Measurements from ENCODE around the gene CHMP1A. TPM values are rescaled to one million over a fixed set of nuclear protein-coding genes. Genes with fewer than 3 reads are reported as not detected.
"Not testable (repeated sequence)": the region's sequence is repeated elsewhere in the genome, so short reads cannot be mapped to it uniquely, and the experiment has no call there.

The CHMP1A gene
- total and polyA plus RNA-seq, 2 experiments from 2014 or later: 97.2 to 111 TPM

DNA sequence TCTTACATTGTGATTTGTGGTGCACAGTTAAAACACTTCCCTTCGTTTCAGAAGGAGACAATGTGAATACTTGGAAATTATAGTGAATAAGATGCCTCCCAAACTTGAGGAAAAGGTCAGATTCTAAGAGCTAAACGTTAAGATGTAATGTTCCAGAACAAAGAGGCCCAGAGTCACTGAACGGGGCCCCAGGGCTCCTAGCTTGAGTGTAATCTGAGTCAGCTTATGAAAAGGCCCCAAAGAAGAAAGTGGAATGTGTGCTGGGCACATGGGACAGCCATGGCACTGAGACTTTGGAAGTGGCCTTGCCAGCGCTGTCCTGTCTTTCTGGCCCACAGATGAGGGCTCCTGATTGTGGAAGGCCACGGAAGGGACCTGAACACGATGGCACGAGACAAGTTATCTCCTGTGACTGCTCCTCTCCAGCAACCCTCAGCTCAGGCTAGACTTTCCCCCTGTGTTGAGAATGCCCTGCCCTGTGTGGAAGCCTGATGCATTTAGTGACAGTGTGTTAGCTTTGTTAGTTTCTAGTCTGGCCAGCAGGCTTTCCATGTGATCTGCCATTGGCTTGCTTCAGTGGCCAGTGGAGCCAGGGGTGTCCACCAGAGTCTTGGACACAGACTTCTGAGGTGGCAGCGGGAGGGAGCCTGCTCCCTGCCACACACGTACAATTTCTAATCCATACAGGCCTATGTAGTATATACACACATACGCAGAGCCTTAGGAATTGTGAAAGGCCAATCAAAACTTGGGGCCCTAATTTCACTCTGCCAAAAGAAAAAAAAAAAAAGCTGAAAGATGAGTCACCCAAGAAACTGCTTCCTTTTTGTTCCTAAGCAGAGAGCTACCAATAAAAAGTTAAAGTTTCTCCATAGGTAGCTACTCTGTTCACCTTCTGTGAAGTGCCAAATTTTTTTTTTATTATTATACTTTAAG is 13.3 kb upstream of the CHMP1A start:
- no peaks in the 10 kb centered on the region for H3K9me2 ChIP-seq (ENCODE audit: insufficient read depth)
- peaks cover 9% of the 10 kb centered on the region; the same call in 1 of the 2 replicates for H3F3A ChIP-seq (ENCODE audit: insufficient read depth)
- H2AFZ ChIP-seq: no peak overlapping the region
- H3K4me2 ChIP-seq (ENCODE audit: unreplicated experiment): no peak overlapping the region
- no peak overlapping the region for H3K27ac ChIP-seq
- H3K27me3 ChIP-seq (replicated peaks; ENCODE audit: insufficient read depth): no peaks in the 10 kb centered on the region
- H3K36me3 ChIP-seq (ENCODE audit: low read depth): no peaks in the 10 kb centered on the region
- H3K4me1 ChIP-seq (ENCODE audit: insufficient read depth): no peaks in the 10 kb centered on the region; the same call in 1 of the 2 replicates
- H3K4me3 ChIP-seq: no peak overlapping the region
- no peaks in the 10 kb centered on the region for H3K9me3 ChIP-seq (ENCODE audit: low read depth)
- H3K79me2 ChIP-seq (ENCODE audit: insufficient read depth): no peaks in the 10 kb centered on the region
- no peaks in the 10 kb centered on the region for H4K20me1 ChIP-seq (ENCODE audit: insufficient read depth)
- no peak overlapping the region for H3K9ac ChIP-seq
- peak; percentile 45 for DNase-seq
- WGBS, 2 experiments (ENCODE audit: low coverage in 1 of 2, low lambda C conversion rate in 2 of 2, missing lambda C conversion rate in 2 of 2): 91 to 96% methylated on average over 10 of the region's 10 CpGs
- TF ChIP-seq EZH2phosphoT487 (IDR thresholded peaks at IDR 0.05; ENCODE audit: insufficient read depth, low read depth): no peak
- TF ChIP-seq EZH2 (IDR thresholded peaks at IDR 0.05; ENCODE audit: insufficient read depth, poor library complexity, severe bottlenecking): no peak
- in situ Hi-C loops (cut with MboI): no loop called here

- 92 to 100% methylated on average over 1 to 12 of the region's 13 CpGs for WGBS, 2 experiments (ENCODE audit: low coverage in 1 of 2, low lambda C conversion rate in 2 of 2, missing lambda C conversion rate in 2 of 2)
These were observed 12.2 kb upstream of the CHMP1A start for GRCh38 chr16:89669755-89670154.

GRCh38 chr16:89668790-89669158 is 11.3 kb upstream of the CHMP1A start:
- Histone ChIP-seq H2AFZ (no peak overlapping the region), H3K27me3 (replicated peaks; ENCODE audit: insufficient read depth) (no peaks in the 10 kb centered on the region), H4K20me1 (ENCODE audit: insufficient read depth) (no peaks in the 10 kb centered on the region), H3K79me2 (ENCODE audit: insufficient read depth) (no peaks in the 10 kb centered on the region), H3K4me1 (ENCODE audit: insufficient read depth) (no peaks in the 10 kb centered on the region; the same call in 1 of the 2 replicates), H3K9me3 (ENCODE audit: low read depth) (no peaks in the 10 kb centered on the region), H3K4me3 (no peak overlapping the region), H3K4me2 (ENCODE audit: unreplicated experiment) (no peak overlapping the region), H3F3A (ENCODE audit: insufficient read depth) (peaks cover 9% of the 10 kb centered on the region; the same call in 1 of the 2 replicates), H3K27ac (no peak overlapping the region), H3K9me2 (ENCODE audit: insufficient read depth) (no peaks in the 10 kb centered on the region), H3K36me3 (ENCODE audit: low read depth) (no peaks in the 10 kb centered on the region), H3K9ac (no peak overlapping the region)
- 85 to 92% methylated on average over 5 of the region's 5 CpGs for WGBS, 2 experiments (ENCODE audit: low coverage in 1 of 2, low lambda C conversion rate in 2 of 2, missing lambda C conversion rate in 2 of 2)
- DNase-seq: no peak
- in situ Hi-C loops (cut with MboI): no loop called here
- TF ChIP-seq EZH2phosphoT487 (IDR thresholded peaks at IDR 0.05; ENCODE audit: insufficient read depth, low read depth): no peak
- no peak for TF ChIP-seq EZH2 (IDR thresholded peaks at IDR 0.05; ENCODE audit: insufficient read depth, poor library complexity, severe bottlenecking)

More at GRCh38 chr16:89669755-89670154, 12.2 kb upstream of the CHMP1A start:
- no peaks in the 10 kb centered on the region for H3K9me2 ChIP-seq (ENCODE audit: insufficient read depth)
- no peaks in the 10 kb centered on the region; the same call in 1 of the 2 replicates for H3K4me1 ChIP-seq (ENCODE audit: insufficient read depth)
- H3K4me2 ChIP-seq (ENCODE audit: unreplicated experiment): no peak overlapping the region
- H3K9me3 ChIP-seq (ENCODE audit: low read depth): no peaks in the 10 kb centered on the region
- no peaks in the 10 kb centered on the region for H4K20me1 ChIP-seq (ENCODE audit: insufficient read depth)
- in situ Hi-C loops (cut with MboI): no loop called here
- no peak overlapping the region for H3K4me3 ChIP-seq
- H2AFZ ChIP-seq: no peak overlapping the region
- H3K27ac ChIP-seq: no peak overlapping the region
- H3K9ac ChIP-seq: no peak overlapping the region
- H3K79me2 ChIP-seq (ENCODE audit: insufficient read depth): no peaks in the 10 kb centered on the region
- DNase-seq: no peak
- peaks cover 9% of the 10 kb centered on the region; the same call in 1 of the 2 replicates for H3F3A ChIP-seq (ENCODE audit: insufficient read depth)
- TF ChIP-seq EZH2 (IDR thresholded peaks at IDR 0.05; ENCODE audit: insufficient read depth, poor library complexity, severe bottlenecking) (no peak), EZH2phosphoT487 (IDR thresholded peaks at IDR 0.05; ENCODE audit: insufficient read depth, low read depth) (no peak)
- H3K27me3 ChIP-seq (replicated peaks; ENCODE audit: insufficient read depth): no peaks in the 10 kb centered on the region
- H3K36me3 ChIP-seq (ENCODE audit: low read depth): no peaks in the 10 kb centered on the region

GRCh38 chr16:89667633-89668032 is 10.1 kb upstream of the CHMP1A start:
- in situ Hi-C loops (cut with MboI): no loop called here
- WGBS, 2 experiments (ENCODE audit: low coverage in 1 of 2, low lambda C conversion rate in 2 of 2, missing lambda C conversion rate in 2 of 2): 78 to 83% methylated on average over 9 of the region's 9 CpGs
- Histone ChIP-seq H3K36me3 (ENCODE audit: low read depth) (no peaks in the 10 kb centered on the region), H3K4me3 (no peak overlapping the region), H3K27me3 (replicated peaks; ENCODE audit: insufficient read depth) (no peaks in the 10 kb centered on the region), H3K9ac (no peak overlapping the region), H3K27ac (no peak overlapping the region), H3K4me1 (ENCODE audit: insufficient read depth) (no peaks in the 10 kb centered on the region; the same call in 1 of the 2 replicates), H3K4me2 (ENCODE audit: unreplicated experiment) (no peak overlapping the region), H3K9me3 (ENCODE audit: low read depth) (no peaks in the 10 kb centered on the region), H4K20me1 (ENCODE audit: insufficient read depth) (no peaks in the 10 kb centered on the region), H3K9me2 (ENCODE audit: insufficient read depth) (no peaks in the 10 kb centered on the region), H2AFZ (no peak overlapping the region), H3K79me2 (ENCODE audit: insufficient read depth) (no peaks in the 10 kb centered on the region), H3F3A (ENCODE audit: insufficient read depth) (peaks cover 9% of the 10 kb centered on the region; the same call in 1 of the 2 replicates)
- no peak for DNase-seq
- TF ChIP-seq EZH2 (IDR thresholded peaks at IDR 0.05; ENCODE audit: insufficient read depth, poor library complexity, severe bottlenecking) (no peak), EZH2phosphoT487 (IDR thresholded peaks at IDR 0.05; ENCODE audit: insufficient read depth, low read depth) (no peak)

GRCh38 chr16:89667000-89667399 is 9.5 kb upstream of the CHMP1A start:
- H3K9me3 ChIP-seq (ENCODE audit: low read depth); H4K20me1 ChIP-seq (ENCODE audit: insufficient read depth); in situ Hi-C loops (cut with MboI); H2AFZ ChIP-seq; H3K79me2 ChIP-seq (ENCODE audit: insufficient read depth); H3K27me3 ChIP-seq (replicated peaks; ENCODE audit: insufficient read depth); H3K9ac ChIP-seq; H3K4me1 ChIP-seq (ENCODE audit: insufficient read depth); H3K9me2 ChIP-seq (ENCODE audit: insufficient read depth); H3F3A ChIP-seq (ENCODE audit: insufficient read depth); H3K36me3 ChIP-seq (ENCODE audit: low read depth); H3K27ac ChIP-seq; H3K4me3 ChIP-seq; H3K4me2 ChIP-seq (ENCODE audit: unreplicated experiment): not testable (repeated sequence)
- peak; percentile 60 for DNase-seq
- WGBS, 2 experiments (ENCODE audit: low coverage in 1 of 2, low lambda C conversion rate in 2 of 2, missing lambda C conversion rate in 2 of 2): 58 to 60% methylated on average over 7 of the region's 7 CpGs

DNA sequence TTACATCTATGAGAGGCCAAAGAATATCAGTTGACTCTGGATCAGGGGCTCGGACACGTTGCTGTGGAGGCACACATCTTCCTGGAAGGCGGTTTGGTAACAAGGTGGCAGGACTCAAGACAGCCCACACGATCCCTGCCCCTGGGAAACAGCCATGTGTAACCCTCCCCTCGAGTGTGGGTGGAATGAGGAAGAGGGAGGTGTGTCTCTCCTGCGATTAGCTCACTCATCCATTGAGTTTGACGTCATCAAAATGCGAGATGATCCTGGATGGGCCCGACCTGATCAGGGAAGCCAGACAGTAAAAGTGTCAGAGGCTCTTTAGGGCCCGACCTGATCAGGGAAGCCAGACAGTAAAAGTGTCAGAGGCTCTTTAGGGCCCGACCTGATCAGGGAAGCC is 6.7 kb upstream of the CHMP1A start:
- H3K9me2 ChIP-seq (ENCODE audit: insufficient read depth); H3K4me1 ChIP-seq (ENCODE audit: insufficient read depth); in situ Hi-C loops (cut with MboI); H3K4me2 ChIP-seq (ENCODE audit: unreplicated experiment); H3K27ac ChIP-seq; H3F3A ChIP-seq (ENCODE audit: insufficient read depth); H3K9me3 ChIP-seq (ENCODE audit: low read depth); H3K4me3 ChIP-seq; H3K36me3 ChIP-seq (ENCODE audit: low read depth); H2AFZ ChIP-seq; H4K20me1 ChIP-seq (ENCODE audit: insufficient read depth); DNase-seq; H3K27me3 ChIP-seq (replicated peaks; ENCODE audit: insufficient read depth); H3K9ac ChIP-seq: not testable (repeated sequence)
- peaks cover 16% of the 10 kb centered on the region for H3K79me2 ChIP-seq (ENCODE audit: insufficient read depth)
- WGBS, 2 experiments (ENCODE audit: low coverage in 1 of 2, low lambda C conversion rate in 2 of 2, missing lambda C conversion rate in 2 of 2): 55 to 56% methylated on average over 11 of the region's 11 CpGs
